IPS-NIHi11 (cell line): Measurements from ENCODE around the gene ZNF208.
"Not testable (repeated sequence)": the region's sequence is repeated elsewhere in the genome, so short reads cannot be mapped to it uniquely, and the experiment has no call there.

Experiments used
- DNase-seq: peaks from one replicate; pipeline ENCODE4 v3.0.0; 2012; ENCODE audit warnings: mixed read lengths, low spot score

Gene ZNF208

DNA sequence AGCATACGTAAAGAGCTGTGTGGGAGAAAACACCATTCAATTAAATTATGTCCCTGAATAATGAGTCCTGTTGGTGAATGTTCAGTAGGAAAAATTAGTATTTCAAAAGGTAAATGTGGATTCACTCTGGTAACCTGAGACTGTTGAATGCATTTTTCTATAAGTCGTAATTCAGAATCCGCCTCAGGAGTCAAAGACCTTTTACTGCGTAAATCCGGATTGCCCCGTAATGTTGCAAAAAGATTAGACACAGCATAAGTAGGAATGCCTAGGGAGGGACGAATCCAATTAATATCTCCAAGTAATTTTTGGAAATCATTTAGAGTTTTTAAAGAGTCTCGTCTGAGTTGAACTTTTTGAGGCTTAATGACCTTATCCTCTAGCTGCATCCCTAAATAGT lies 126.0 kb downstream of the ZNF208 start:
- not testable (repeated sequence) for DNase-seq

DNA sequence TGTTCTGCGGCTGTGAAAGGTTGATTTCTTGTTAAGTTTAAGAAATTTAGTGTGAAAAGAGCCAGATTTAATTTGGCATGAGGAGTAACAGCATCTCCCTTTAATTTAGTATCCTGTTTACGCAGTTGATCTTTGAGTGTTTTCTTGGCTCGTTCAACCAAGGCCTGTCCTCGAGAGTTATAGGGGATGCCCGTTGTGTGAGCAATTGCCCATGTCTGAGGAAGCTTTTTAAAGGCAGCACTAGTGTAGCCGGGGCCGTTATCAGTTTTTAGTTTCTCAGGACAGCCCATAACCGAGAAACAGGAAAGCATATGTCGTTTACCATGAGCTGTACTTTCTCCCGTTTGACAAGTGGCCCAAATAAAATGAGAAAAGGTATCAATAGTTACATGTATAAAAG lies 127.2 kb downstream of the ZNF208 start:
- DNase-seq = no peak
